Right lobe of liver (tissue), 4 donors: ENCODE data around the gene FXYD7.

Experiments
- CTCF ChIP-seq, 4 donors: fragments of 200-600 bp in 3 of 4; fragments of 450-650 bp in 1 of 4; IDR thresholded peaks; one replicate each; pipeline versions ENCODE4 v1.5.1 to v1.8.0; 2016 to 2022; ENCODE audit warnings: antibody characterized with exemption in 4 of 4, mild to moderate bottlenecking in 2 of 4
- POLR2A ChIP-seq: fragments of 450-650 bp; IDR thresholded peaks from one replicate; pipeline ENCODE4 v1.6.1; 2017; ENCODE audit warnings: antibody characterized with exemption, mild to moderate bottlenecking
- donor health status: DM: no; HTN: no; CAD: no.
- donor health status: DM: no; HTN: no; CAD: no.
- donor health status: DM: no; HTN: yes; CAD: no.

GRCh38 chr19:35133826-35134225 is 9.2 kb upstream of the FXYD7 start:
- no peak for TF ChIP-seq CTCF (IDR thresholded peaks at IDR 0.05)
- TF ChIP-seq POLR2A, result no peak
